HFFc6 (cell line): ENCODE data around the gene CCL25. TPM values are rescaled to one million over a fixed set of nuclear protein-coding genes. Genes with fewer than 3 reads are reported as not detected.

ENCODE experiments used
- DNase-seq: peaks from one replicate; pipeline ENCODE4 v3.0.0-alpha.2; 2018
- H3K27ac Mint-ChIP-seq: 2 replicates; pipeline ENCODE4 v1.8.0; 2020; ENCODE audit warnings: mild to moderate bottlenecking, mixed read lengths
- H3K27me3 Mint-ChIP-seq: 2 replicates; pipeline ENCODE4 v1.8.0; 2021; ENCODE audit warnings: mild to moderate bottlenecking, moderate library complexity, mixed read lengths; ENCODE audit not compliant: insufficient read depth
- H3K36me3 Mint-ChIP-seq: 2 replicates; pipeline ENCODE4 v1.8.0; 2021; ENCODE audit warnings: low read depth, mixed read lengths
- H3K4me1 Mint-ChIP-seq: 2 replicates; pipeline ENCODE4 v1.8.0; 2020; ENCODE audit warnings: low read depth, mixed read lengths
- H3K4me3 Mint-ChIP-seq: 2 replicates; pipeline ENCODE4 v1.8.0; 2020; ENCODE audit warnings: mild to moderate bottlenecking, moderate library complexity, mixed read lengths
- H3K9me3 Mint-ChIP-seq: 2 replicates; pipeline ENCODE4 v1.8.0; 2020; ENCODE audit warnings: mild to moderate bottlenecking, mixed read lengths
- total RNA-seq, 6 experiments: library from RNA; stranded (reverse); fragmentation: NEBNext Ultra II Directional; extraction: Animal tissue kit (Norgen Biotek cat#: 25700); gene quantifications; 2 replicates in 1 of 6; 3 replicates in 5 of 6; pipeline ENCODE4 v1.2.3, GENCODE V29; 2021
- TF ChIP-seq, protein P1 (sequence below): fragments of 200-600 bp; sonication (generic); IDR thresholded peaks from 2 replicates; pipeline ENCODE4 v1.5.0; 2021; ENCODE audit warnings: antibody characterized with exemption, mild to moderate bottlenecking

CCL25 gene
- total RNA-seq, 6 experiments from 2014 or later, result not detected

DNA sequence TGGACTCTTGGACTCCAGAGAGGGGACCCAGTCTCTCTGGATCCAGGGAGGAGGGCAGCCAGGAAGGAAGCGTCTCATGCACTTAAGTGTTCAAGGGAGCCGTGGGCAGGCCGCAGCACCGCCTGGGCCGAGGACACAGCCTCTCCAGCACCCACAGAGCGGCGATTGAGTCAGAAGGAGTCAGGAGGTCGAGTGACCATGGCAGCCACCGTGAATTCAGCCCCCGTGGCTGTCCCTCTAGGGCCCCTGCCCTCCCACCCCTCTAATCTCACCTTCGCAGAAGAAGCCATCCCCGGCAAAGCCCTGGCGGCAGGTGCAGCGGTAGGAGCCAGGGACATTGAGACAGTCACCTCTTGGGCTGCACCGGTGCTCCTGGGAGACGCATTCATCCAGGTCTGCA, 58.8 kb downstream of the CCL25 start:
- no peak overlapping the region for H3K4me3 Mint-ChIP-seq
- TF ChIP-seq, protein P1, sequence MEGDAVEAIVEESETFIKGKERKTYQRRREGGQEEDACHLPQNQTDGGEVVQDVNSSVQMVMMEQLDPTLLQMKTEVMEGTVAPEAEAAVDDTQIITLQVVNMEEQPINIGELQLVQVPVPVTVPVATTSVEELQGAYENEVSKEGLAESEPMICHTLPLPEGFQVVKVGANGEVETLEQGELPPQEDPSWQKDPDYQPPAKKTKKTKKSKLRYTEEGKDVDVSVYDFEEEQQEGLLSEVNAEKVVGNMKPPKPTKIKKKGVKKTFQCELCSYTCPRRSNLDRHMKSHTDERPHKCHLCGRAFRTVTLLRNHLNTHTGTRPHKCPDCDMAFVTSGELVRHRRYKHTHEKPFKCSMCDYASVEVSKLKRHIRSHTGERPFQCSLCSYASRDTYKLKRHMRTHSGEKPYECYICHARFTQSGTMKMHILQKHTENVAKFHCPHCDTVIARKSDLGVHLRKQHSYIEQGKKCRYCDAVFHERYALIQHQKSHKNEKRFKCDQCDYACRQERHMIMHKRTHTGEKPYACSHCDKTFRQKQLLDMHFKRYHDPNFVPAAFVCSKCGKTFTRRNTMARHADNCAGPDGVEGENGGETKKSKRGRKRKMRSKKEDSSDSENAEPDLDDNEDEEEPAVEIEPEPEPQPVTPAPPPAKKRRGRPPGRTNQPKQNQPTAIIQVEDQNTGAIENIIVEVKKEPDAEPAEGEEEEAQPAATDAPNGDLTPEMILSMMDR, result no peak
- no peaks in the 10 kb centered on the region; the same call in none of the 2 replicates for H3K27me3 Mint-ChIP-seq
- no peak for DNase-seq
- no peak overlapping the region for H3K27ac Mint-ChIP-seq
- no peaks in the 10 kb centered on the region for H3K9me3 Mint-ChIP-seq
- H3K4me1 Mint-ChIP-seq, result no peaks in the 10 kb centered on the region
- H3K36me3 Mint-ChIP-seq, result no peaks in the 10 kb centered on the region

Other genes starting within 250 kb of the CCL25 start
- 10 to 100 TPM; 26.4 to 33.0 (median 27.7) TPM for gene EVI5L, start 222.5 kb upstream of the CCL25 start, total RNA-seq
- under 1 TPM in 4 of 6 experiments, not detected in 2; 0.05 to 0.18 (median 0.09) TPM for gene PRR36, start 178.4 kb upstream of the CCL25 start, total RNA-seq
- gene LRRC8E, start 164.2 kb upstream of the CCL25 start, total RNA-seq, result 1 to 10 TPM; 4.9 to 7.3 (median 6.1) TPM
- gene MAP2K7, start 148.9 kb upstream of the CCL25 start, total RNA-seq, result 10 to 100 TPM; 21.7 to 25.8 (median 22.8) TPM
- gene TGFBR3L, start 137.9 kb upstream of the CCL25 start, total RNA-seq, result 10 to 100 TPM in 2 of 6 experiments, 1 to 10 TPM in 4; 4.5 to 12.0 (median 7.7) TPM
- gene SNAPC2, start 132.4 kb upstream of the CCL25 start, total RNA-seq, result 10 to 100 TPM; 22.3 to 27.1 (median 25.2) TPM
- 10 to 100 TPM in 2 of 6 experiments, 1 to 10 TPM in 4; 5.0 to 14.0 (median 5.4) TPM for gene CTXN1, start 126.6 kb upstream of the CCL25 start, total RNA-seq
- 10 to 100 TPM; 42.9 to 53.5 (median 46.1) TPM for gene TIMM44, start 109.1 kb upstream of the CCL25 start, total RNA-seq
- 100 to 1,000 TPM; 105 to 127 (median 115) TPM for gene ELAVL1, start 47.1 kb upstream of the CCL25 start, total RNA-seq
- not detected for gene FBN3, start 96.8 kb downstream of the CCL25 start, total RNA-seq
- gene CERS4, start 156.6 kb downstream of the CCL25 start, total RNA-seq, result not detected